ENCODE data around the gene BRD1.
"Not testable (repeated sequence)": the region's sequence is repeated elsewhere in the genome, so short reads cannot be mapped to it uniquely, and the experiment has no call there.

Gene BRD1

GRCh38 chr22:49783036-49783746, 44.5 kb downstream of the BRD1 start:
- ATAC-seq (no peak), DNase-seq (no peak)

- DNase-seq, ATAC-seq: not testable (repeated sequence)
These were observed 45.8 kb downstream of the BRD1 start for GRCh38 chr22:49781886-49782285.

- ATAC-seq (no peak), DNase-seq (no peak)
These were observed 46.3 kb downstream of the BRD1 start for GRCh38 chr22:49781289-49781782.

- no peak for DNase-seq
- ATAC-seq, result no peak
These were observed 46.9 kb downstream of the BRD1 start for GRCh38 chr22:49780698-49781288.

GRCh38 chr22:49779853-49780697, 47.6 kb downstream of the BRD1 start:
- ATAC-seq (no peak), DNase-seq (no peak)

GRCh38 chr22:49779211-49779610, 48.5 kb downstream of the BRD1 start:
- ATAC-seq, result no peak

GRCh38 chr22:49777569-49778249, 50.0 kb downstream of the BRD1 start:
- no peak for ATAC-seq

More at GRCh38 chr22:49779211-49779610, 48.5 kb downstream of the BRD1 start:
- no peak for DNase-seq

GRCh38 chr22:49776891-49777290, 50.8 kb downstream of the BRD1 start:
- ATAC-seq (no peak), DNase-seq (no peak)

More at GRCh38 chr22:49777569-49778249, 50.0 kb downstream of the BRD1 start:
- no peak for DNase-seq

- DNase-seq (no peak), ATAC-seq (no peak)
These were observed 51.7 kb downstream of the BRD1 start for GRCh38 chr22:49775867-49776511.

GRCh38 chr22:49775191-49775866, 52.3 kb downstream of the BRD1 start:
- DNase-seq (no peak), ATAC-seq (no peak)

- no peak for DNase-seq
- ATAC-seq, result no peak
These were observed 53.0 kb downstream of the BRD1 start for GRCh38 chr22:49774499-49775151.

GRCh38 chr22:49774046-49774445, 53.6 kb downstream of the BRD1 start:
- DNase-seq, result no peak
- ATAC-seq, result no peak

GRCh38 chr22:49773531-49773930, 54.1 kb downstream of the BRD1 start:
- ATAC-seq, result no peak
- DNase-seq, result no peak

GRCh38 chr22:49772692-49773091, 55.0 kb downstream of the BRD1 start:
- no peak for DNase-seq

GRCh38 chr22:49771266-49772065, 56.2 kb downstream of the BRD1 start:
- ATAC-seq, result no peak
- DNase-seq, result no peak

More at GRCh38 chr22:49772692-49773091, 55.0 kb downstream of the BRD1 start:
- no peak for ATAC-seq

GRCh38 chr22:49770547-49771265, 57.0 kb downstream of the BRD1 start:
- ATAC-seq, result peak; percentile 8
- no peak for DNase-seq

GRCh38 chr22:49769691-49770546, 57.8 kb downstream of the BRD1 start:
- ATAC-seq (no peak), DNase-seq (no peak)

All from stimulated activated naive CD8-positive, alpha-beta T cell treated with anti-CD3 and anti-CD28 coated beads, Interleukin-15, Interleukin-2, amounts not matched to agents 100 U/mL and 50 U/mL, for 24 hours (primary cell).